Tibial nerve (tissue), 4 donors: ENCODE measurements around the gene GPR152. TPM values are rescaled to one million over a fixed set of nuclear protein-coding genes. Genes with fewer than 3 reads are reported as not detected.
A peak's percentile ranks its signal among the peaks of the same experiment; 100 is the strongest.
"Not testable (repeated sequence)": the region's sequence is repeated elsewhere in the genome, so short reads cannot be mapped to it uniquely, and the experiment has no call there.

Experiments used
- DNase-seq, 2 donors: peaks; one replicate each; pipeline ENCODE4 v3.0.0-alpha.2; 2019; ENCODE audit warnings: low spot score in 2 of 2
- H3K27ac ChIP-seq, 4 donors: fragments of 200-600 bp; sonication (generic) in 3 of 4; one replicate each; pipeline ENCODE4 v1.5.1; 2017 to 2019; ENCODE audit warnings: mild to moderate bottlenecking in 1 of 4
- H3K27me3 ChIP-seq, 2 donors: fragments of 200-600 bp; sonication (generic) in 1 of 2; one replicate each; pipeline versions ENCODE4 v1.5.1 to v1.6.0; 2017 to 2019
- H3K36me3 ChIP-seq, 3 donors: fragments of 200-600 bp; sonication (generic); one replicate each; pipeline ENCODE4 v1.5.1; 2018 to 2019
- H3K4me1 ChIP-seq, 4 donors: fragments of 200-600 bp; sonication (generic) in 3 of 4; one replicate each; pipeline ENCODE4 v1.5.1; 2017 to 2019
- H3K4me3 ChIP-seq, 4 donors: fragments of 200-600 bp; sonication (generic) in 3 of 4; one replicate each; pipeline ENCODE4 v1.5.1; 2017 to 2019; ENCODE audit warnings: mild to moderate bottlenecking in 1 of 4, moderate library complexity in 1 of 4
- H3K9me3 ChIP-seq, 4 donors: fragments of 200-600 bp; sonication (generic) in 3 of 4; one replicate each; pipeline ENCODE4 v1.5.1; 2017 to 2019
- CTCF ChIP-seq, 5 experiments: fragments of 200-600 bp in 3 of 5; fragments of 450-650 bp in 2 of 5; sonication (generic) in 3 of 5; IDR thresholded peaks; one replicate each; pipeline ENCODE4 v1.5.1; 2016 to 2019; ENCODE audit warnings: antibody characterized with exemption in 5 of 5, mild to moderate bottlenecking in 3 of 5, moderate library complexity in 2 of 5
- EP300 ChIP-seq, 2 donors: sonication (generic); formaldehyde crosslinking; IDR thresholded peaks; one replicate each; pipeline ENCODE4 v1.6.1; 2017; ENCODE audit warnings: antibody characterized with exemption in 2 of 2, mild to moderate bottlenecking in 1 of 2
- POLR2A ChIP-seq, 2 donors: fragments of 450-650 bp; IDR thresholded peaks; one replicate each; pipeline ENCODE4 v1.6.1; 2017; ENCODE audit warnings: antibody characterized with exemption in 2 of 2, mild to moderate bottlenecking in 2 of 2, moderate library complexity in 2 of 2
- WGBS, 2 donors: methylation state at CpG; one replicate each; pipeline ENCODE4 v1.1.5; 2018; 5-methylcytosine and 5-hydroxymethylcytosine counted together
- total RNA-seq, 4 donors: library from RNA; depleted of rRNA; stranded (reverse); fragments of >200 nt; gene quantifications; one replicate each; pipeline ENCODE4 v1.1.0, GENCODE V29; 2016

GPR152 gene
- total RNA-seq, 4 donors from 2014 or later: not detected

GRCh38 chr11:67489203-67489884 lies 36.8 kb upstream of the GPR152 start:
- Histone ChIP-seq H3K27me3 (no peaks in the 10 kb centered on the region), H3K36me3 (peaks cover 0 to 74% (median 25%) of the 10 kb centered on the region in 3 donors), H3K27ac (peak overlapping the region in 1 of 4 donors; percentile 83), H3K4me3 (no peak overlapping the region), H3K4me1 (peaks cover 0 to 33% (median 12%) of the 10 kb centered on the region in 4 donors), H3K9me3 (no peaks in the 10 kb centered on the region)
- WGBS, 2 donors: 82% methylated on average over 15 to 18 of the region's 25 CpGs
- DNase-seq: no peak
- TF ChIP-seq EP300 (IDR thresholded peaks at IDR 0.05): no peak
- no peak for TF ChIP-seq POLR2A (IDR thresholded peaks at IDR 0.05)
- TF ChIP-seq CTCF (IDR thresholded peaks at IDR 0.05): no peak

GRCh38 chr11:67486481-67487195 lies 34.1 kb upstream of the GPR152 start:
- WGBS, 2 donors: 68 to 86% methylated on average over 10 to 20 of the region's 20 CpGs
- no peak overlapping the region for H3K4me3 ChIP-seq
- no peak for DNase-seq
- H3K9me3 ChIP-seq: no peaks in the 10 kb centered on the region
- TF ChIP-seq POLR2A (IDR thresholded peaks at IDR 0.05): no peak
- no peak for TF ChIP-seq EP300 (IDR thresholded peaks at IDR 0.05)
- TF ChIP-seq CTCF (IDR thresholded peaks at IDR 0.05): no peak
- peaks cover 0 to 48% (median 21%) of the 10 kb centered on the region in 4 donors for H3K4me1 ChIP-seq
- peaks cover 0 to 47% (median 9%) of the 10 kb centered on the region in 3 donors for H3K36me3 ChIP-seq
- H3K27ac ChIP-seq: peak overlapping the region in 2 of 4 donors; percentile 17 to 58
- H3K27me3 ChIP-seq: no peaks in the 10 kb centered on the region

GRCh38 chr11:67485873-67486361 lies 33.4 kb upstream of the GPR152 start:
- WGBS, 2 donors: 87 to 89% methylated on average over 7 of the region's 7 CpGs

GRCh38 chr11:67484847-67485311 lies 32.4 kb upstream of the GPR152 start:
- peak overlapping the region in 3 of 4 donors; percentile 85 to 93 (median 92) for H3K27ac ChIP-seq
- H3K4me3 ChIP-seq: peak overlapping the region in 1 of 4 donors; percentile 18
- peaks cover 0 to 41% (median 21%) of the 10 kb centered on the region in 4 donors for H3K4me1 ChIP-seq
- H3K9me3 ChIP-seq: no peaks in the 10 kb centered on the region
- no peak for DNase-seq
- no peak for TF ChIP-seq CTCF (IDR thresholded peaks at IDR 0.05)
- TF ChIP-seq POLR2A (IDR thresholded peaks at IDR 0.05): no peak
- TF ChIP-seq EP300 (IDR thresholded peaks at IDR 0.05): no peak
- WGBS, 2 donors: 28 to 42% methylated on average over 11 of the region's 11 CpGs
- no peaks in the 10 kb centered on the region for H3K27me3 ChIP-seq
- peaks cover 0 to 30% (median 9%) of the 10 kb centered on the region in 3 donors for H3K36me3 ChIP-seq

More at GRCh38 chr11:67485873-67486361, 33.4 kb upstream of the GPR152 start:
- not testable (repeated sequence) for H3K9me3 ChIP-seq, H3K4me3 ChIP-seq, H3K27me3 ChIP-seq, DNase-seq
- Histone ChIP-seq H3K36me3 (peaks cover 0 to 40% (median 9%) of the 10 kb centered on the region in 3 donors), H3K4me1 (peaks cover 0 to 41% (median 21%) of the 10 kb centered on the region in 4 donors), H3K27ac (peak overlapping the region in 3 of 4 donors; percentile 58 to 92 (median 85))

- 82 to 88% methylated on average over 16 of the region's 16 CpGs for WGBS, 2 donors
- Histone ChIP-seq H3K4me3 (peak overlapping the region; percentile 33 to 62 (median 54)), H3K9me3 (no peaks in the 10 kb centered on the region), H3K27ac (peak overlapping the region in 3 of 4 donors; percentile 85 to 93 (median 92)), H3K4me1 (peaks cover 0 to 41% (median 21%) of the 10 kb centered on the region in 4 donors), H3K27me3 (no peaks in the 10 kb centered on the region), H3K36me3 (peaks cover 0 to 21% (median 9%) of the 10 kb centered on the region in 3 donors)
- DNase-seq: no peak
- TF ChIP-seq POLR2A (IDR thresholded peaks at IDR 0.05): no peak
- TF ChIP-seq EP300 (IDR thresholded peaks at IDR 0.05): no peak
- TF ChIP-seq CTCF (IDR thresholded peaks at IDR 0.05): no peak
Measured at GRCh38 chr11:67483831-67484665, 31.5 kb upstream of the GPR152 start.
